Activated B cell treated with CpG ODN at 0.5 μM for 24 hours (primary cell): Measurements from ENCODE around the gene CAMKMT. TPM values are rescaled to one million over a fixed set of nuclear protein-coding genes. Genes with fewer than 3 reads are reported as not detected.

Source experiments
- ATAC-seq: fragments of 200-7000 bp; cut with Tn5 transposase; one replicate; pipeline ENCODE4 v1.10.0; 2021; ENCODE audit warnings: low read depth, mild to moderate bottlenecking, moderate library complexity
- CTCF ChIA-PET: fragments of 350-600 bp; sonication (Branson Sonifier 250); formaldehyde crosslinking; loops from one replicate; lab custom pipeline; 2021; ENCODE audit warnings: antibody characterized with exemption; lab: Charles Lee
- POLR2A ChIA-PET: fragments of 350-600 bp; sonication (Branson Sonifier 250); formaldehyde crosslinking; loops from one replicate; lab custom pipeline; 2021; ENCODE audit warnings: antibody characterized with exemption; lab: Charles Lee
- DNase-seq: peaks from one replicate; pipeline ENCODE4 v3.0.0; 2022
- H3K27ac Mint-ChIP-seq: one replicate; pipeline ENCODE4 v1.8.0; 2020; ENCODE audit warnings: mixed read lengths
- H3K27me3 Mint-ChIP-seq: one replicate; pipeline ENCODE4 v1.8.0; 2021; ENCODE audit warnings: mixed read lengths
- H3K36me3 Mint-ChIP-seq: one replicate; pipeline ENCODE4 v1.8.0; 2021; ENCODE audit warnings: low read depth, mixed read lengths
- H3K4me1 Mint-ChIP-seq: one replicate; pipeline ENCODE4 v1.8.0; 2021; ENCODE audit warnings: mixed read lengths
- H3K4me3 Mint-ChIP-seq: one replicate; pipeline ENCODE4 v1.8.0; 2020; ENCODE audit warnings: mild to moderate bottlenecking, mixed read lengths
- H3K9me3 Mint-ChIP-seq: one replicate; pipeline ENCODE4 v1.8.0; 2020; ENCODE audit warnings: mixed read lengths
- intact Hi-C: fragments of 100-400 bp; cut with micrococcal nuclease; formaldehyde crosslinking; loops from one replicate; pipeline ENCODE4 v1.15.1; 2024
- total RNA-seq: library from RNA; stranded (reverse); gene quantifications from 2 replicates; pipeline ENCODE4 v1.2.3, GENCODE V29; 2022
- TF ChIP-seq, protein P1 (sequence below): fragments of 200-600 bp; IDR thresholded peaks from one replicate; pipeline ENCODE4 v1.8.0; 2022; ENCODE audit warnings: antibody characterized with exemption, mild to moderate bottlenecking

CAMKMT gene
- total RNA-seq, 1 donor from 2014 or later: 21.2 TPM

DNA sequence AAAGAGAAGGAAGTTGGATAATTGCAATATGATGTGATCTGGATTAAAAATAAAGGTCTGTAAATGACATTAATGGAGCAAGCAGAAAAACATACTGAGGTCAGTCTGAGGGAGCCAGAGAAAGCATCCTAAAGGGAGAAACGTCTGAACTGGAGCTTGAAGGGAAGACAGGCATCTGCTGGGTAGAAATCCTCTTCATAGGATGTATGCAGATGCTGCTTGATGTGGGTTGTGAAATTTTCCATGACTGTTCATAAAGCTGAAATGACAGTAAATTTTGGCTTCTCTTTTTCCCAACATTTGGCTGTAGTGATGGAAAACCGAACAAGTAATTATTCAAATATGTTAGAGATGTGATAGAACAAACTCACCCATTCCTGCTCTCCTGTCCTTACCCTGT lies 287.6 kb downstream of the CAMKMT start:
- DNase-seq: no peak
- no peak overlapping the region for H3K4me3 Mint-ChIP-seq
- TF ChIP-seq, protein P1, sequence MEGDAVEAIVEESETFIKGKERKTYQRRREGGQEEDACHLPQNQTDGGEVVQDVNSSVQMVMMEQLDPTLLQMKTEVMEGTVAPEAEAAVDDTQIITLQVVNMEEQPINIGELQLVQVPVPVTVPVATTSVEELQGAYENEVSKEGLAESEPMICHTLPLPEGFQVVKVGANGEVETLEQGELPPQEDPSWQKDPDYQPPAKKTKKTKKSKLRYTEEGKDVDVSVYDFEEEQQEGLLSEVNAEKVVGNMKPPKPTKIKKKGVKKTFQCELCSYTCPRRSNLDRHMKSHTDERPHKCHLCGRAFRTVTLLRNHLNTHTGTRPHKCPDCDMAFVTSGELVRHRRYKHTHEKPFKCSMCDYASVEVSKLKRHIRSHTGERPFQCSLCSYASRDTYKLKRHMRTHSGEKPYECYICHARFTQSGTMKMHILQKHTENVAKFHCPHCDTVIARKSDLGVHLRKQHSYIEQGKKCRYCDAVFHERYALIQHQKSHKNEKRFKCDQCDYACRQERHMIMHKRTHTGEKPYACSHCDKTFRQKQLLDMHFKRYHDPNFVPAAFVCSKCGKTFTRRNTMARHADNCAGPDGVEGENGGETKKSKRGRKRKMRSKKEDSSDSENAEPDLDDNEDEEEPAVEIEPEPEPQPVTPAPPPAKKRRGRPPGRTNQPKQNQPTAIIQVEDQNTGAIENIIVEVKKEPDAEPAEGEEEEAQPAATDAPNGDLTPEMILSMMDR: no peak
- intact Hi-C loops: no loop called here
- H3K9me3 Mint-ChIP-seq: no peaks in the 10 kb centered on the region
- ChIA-PET POLR2A (no interaction called here), CTCF (no interaction called here)
- no peak overlapping the region for H3K27ac Mint-ChIP-seq
- H3K27me3 Mint-ChIP-seq: no peaks in the 10 kb centered on the region
- no peaks in the 10 kb centered on the region for H3K36me3 Mint-ChIP-seq
- no peaks in the 10 kb centered on the region for H3K4me1 Mint-ChIP-seq
- ATAC-seq: no peak

DNA sequence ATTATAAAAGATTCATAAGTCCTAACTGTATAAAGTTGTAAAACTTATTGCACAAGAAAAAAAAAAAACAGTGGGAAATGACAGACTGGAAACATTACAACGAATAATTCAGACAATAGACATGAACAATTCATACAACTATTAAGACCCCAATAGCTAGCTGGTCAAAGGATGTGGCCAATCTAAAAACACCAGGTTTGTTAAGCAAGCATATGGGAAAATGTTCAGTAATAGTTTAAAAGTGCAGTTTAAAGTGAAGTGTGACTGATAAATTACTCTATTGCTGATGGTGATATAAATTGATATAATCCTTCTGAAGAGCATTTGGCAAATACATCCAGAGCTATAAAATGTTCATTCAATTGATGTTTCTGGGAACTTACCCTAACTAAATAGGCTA lies 289.0 kb downstream of the CAMKMT start:
- Mint-ChIP-seq H3K27ac (no peak overlapping the region), H3K9me3 (no peaks in the 10 kb centered on the region), H3K27me3 (no peaks in the 10 kb centered on the region), H3K4me3 (no peak overlapping the region), H3K4me1 (no peaks in the 10 kb centered on the region), H3K36me3 (no peaks in the 10 kb centered on the region)
- intact Hi-C loops: no loop called here
- DNase-seq (no peak), ATAC-seq (no peak)
- TF ChIP-seq, protein P1: no peak
- ChIA-PET POLR2A (no interaction called here), CTCF (no interaction called here)

DNA sequence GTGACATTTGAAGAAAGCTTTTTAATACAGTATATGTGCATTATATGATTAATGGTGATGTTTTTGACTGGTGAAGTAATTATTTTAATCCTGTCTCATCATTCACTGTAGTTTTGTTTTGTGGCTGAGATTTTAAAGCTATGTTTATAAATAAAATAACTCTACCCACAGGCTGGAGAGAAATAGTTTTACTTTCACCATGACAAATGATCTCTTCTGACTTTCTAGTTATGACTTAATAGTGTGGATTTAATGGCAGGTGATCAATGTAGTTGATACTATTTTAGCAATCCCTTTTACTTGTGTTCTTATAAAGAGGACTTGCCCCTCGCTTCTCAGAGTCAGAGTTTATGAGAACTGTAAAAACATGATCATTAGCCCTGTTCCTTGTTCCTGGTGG lies 290.2 kb downstream of the CAMKMT start:
- CTCF ChIA-PET: no interaction called here
- DNase-seq (no peak), ATAC-seq (no peak)
- POLR2A ChIA-PET: no interaction called here
- Mint-ChIP-seq H3K4me1 (no peaks in the 10 kb centered on the region), H3K4me3 (no peak overlapping the region), H3K36me3 (no peaks in the 10 kb centered on the region), H3K27me3 (no peaks in the 10 kb centered on the region), H3K27ac (no peak overlapping the region), H3K9me3 (no peaks in the 10 kb centered on the region)
- intact Hi-C loops: no loop called here
- TF ChIP-seq, protein P1: no peak

DNA sequence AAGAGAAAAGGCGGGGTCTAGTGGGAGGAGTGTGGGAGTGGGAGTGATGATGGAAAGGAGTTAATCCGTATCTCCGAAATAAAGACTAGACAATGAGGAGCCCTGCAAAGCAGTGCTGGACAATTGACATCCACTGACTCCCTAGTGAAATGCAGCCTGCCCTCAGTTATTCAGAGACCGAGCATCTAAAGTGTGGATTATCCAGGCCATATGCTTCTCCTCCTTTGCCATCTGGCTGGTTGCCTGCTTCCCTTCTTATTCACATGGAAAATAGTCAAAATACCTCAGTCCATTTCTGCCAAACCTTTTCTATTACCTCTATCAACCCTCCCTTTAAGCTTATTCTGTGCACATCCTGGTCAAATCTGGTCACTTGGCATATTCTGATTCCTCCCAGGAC lies 291.0 kb downstream of the CAMKMT start:
- TF ChIP-seq, protein P1: no peak
- Mint-ChIP-seq H3K27me3 (no peaks in the 10 kb centered on the region), H3K4me1 (no peaks in the 10 kb centered on the region), H3K27ac (no peak overlapping the region), H3K4me3 (no peak overlapping the region), H3K9me3 (no peaks in the 10 kb centered on the region), H3K36me3 (no peaks in the 10 kb centered on the region)
- POLR2A ChIA-PET: no interaction called here
- ATAC-seq: no peak
- CTCF ChIA-PET: no interaction called here
- intact Hi-C loops: no loop called here
- DNase-seq: no peak

DNA sequence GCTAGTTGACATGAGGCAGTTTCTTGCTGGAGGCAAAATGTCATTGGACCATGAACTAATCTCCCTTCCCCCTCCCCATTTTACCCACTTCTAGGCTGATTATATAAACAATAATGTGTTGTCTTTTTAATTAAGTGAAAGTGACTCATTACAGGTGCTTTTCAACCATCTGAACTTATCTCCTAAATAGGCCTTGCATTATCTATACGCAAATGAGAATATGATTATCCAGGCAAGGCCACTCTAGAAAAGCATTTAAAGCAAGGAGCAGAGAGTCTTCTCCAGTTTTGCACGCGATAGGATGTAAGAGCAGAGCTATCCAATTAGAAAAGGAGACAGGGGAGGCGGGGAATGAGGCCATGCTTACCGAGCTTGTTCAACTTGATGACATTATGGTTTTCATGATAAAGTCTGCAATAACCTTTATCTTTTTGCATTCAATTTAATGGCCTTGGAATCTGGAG lies 293.7 kb downstream of the CAMKMT start:
- intact Hi-C loops: no loop called here
- Mint-ChIP-seq H3K4me1 (no peaks in the 10 kb centered on the region), H3K4me3 (no peak overlapping the region), H3K36me3 (no peaks in the 10 kb centered on the region), H3K27me3 (no peaks in the 10 kb centered on the region), H3K9me3 (no peaks in the 10 kb centered on the region), H3K27ac (no peak overlapping the region)
- POLR2A ChIA-PET: no interaction called here
- CTCF ChIA-PET: no interaction called here
- ATAC-seq: no peak
- TF ChIP-seq, protein P1: no peak
- DNase-seq: no peak
